ENCODE measurements around the gene NKD2.

The NKD2 gene

GRCh38 chr5:1001406-1002270, 7.0 kb upstream of the NKD2 start:
- DNase-seq, result no peak

- no peak for DNase-seq
Measured at GRCh38 chr5:1002271-1002546, 6.4 kb upstream of the NKD2 start.

- DNase-seq, result no peak
Measured at GRCh38 chr5:1002836-1003235, 5.8 kb upstream of the NKD2 start.

GRCh38 chr5:1003296-1003937, 5.2 kb upstream of the NKD2 start:
- DNase-seq, result no peak

GRCh38 chr5:1004461-1005248, 3.9 kb upstream of the NKD2 start:
- DNase-seq, result peak; percentile 15

GRCh38 chr5:1005249-1005851, 3.3 kb upstream of the NKD2 start:
- DNase-seq, result no peak

GRCh38 chr5:1005904-1006655, 2.5 kb upstream of the NKD2 start:
- DNase-seq, result no peak

- no peak for DNase-seq
Measured at GRCh38 chr5:1006656-1007071, 1.9 kb upstream of the NKD2 start.

GRCh38 chr5:1007221-1007680, 1.4 kb upstream of the NKD2 start:
- DNase-seq, result no peak

GRCh38 chr5:1007681-1008450, 736 bp upstream of the NKD2 start:
- no peak for DNase-seq

- DNase-seq, result no peak
Measured at GRCh38 chr5:1009359-1010180, 968 bp downstream of the NKD2 start.

GRCh38 chr5:1010181-1010510, 1.5 kb downstream of the NKD2 start:
- no peak for DNase-seq

- no peak for DNase-seq
Measured at GRCh38 chr5:1010641-1011046, 2.0 kb downstream of the NKD2 start.

- peak; percentile 23 for DNase-seq
Measured at GRCh38 chr5:1011226-1011631, 2.6 kb downstream of the NKD2 start.

GRCh38 chr5:1011741-1012312, 3.2 kb downstream of the NKD2 start:
- DNase-seq, result no peak

- DNase-seq, result no peak
Measured at GRCh38 chr5:1012313-1012841, 3.8 kb downstream of the NKD2 start.

- no peak for DNase-seq
Measured at GRCh38 chr5:1012900-1013237, 4.3 kb downstream of the NKD2 start.

GRCh38 chr5:1013238-1013947, 4.8 kb downstream of the NKD2 start:
- DNase-seq, result no peak

GRCh38 chr5:1013948-1014301, 5.3 kb downstream of the NKD2 start:
- DNase-seq, result no peak

GRCh38 chr5:1014346-1014745, 5.7 kb downstream of the NKD2 start:
- no peak for DNase-seq
